T-helper 2 cell treated with Interferon-gamma antibody and Interleukin-4, amounts not matched to agents 100 ng/mL and 5 ng/mL, for 36 hours (primary cell): Measurements from ENCODE around the gene SLC34A3. TPM values are rescaled to one million over a fixed set of nuclear protein-coding genes. Genes with fewer than 3 reads are reported as not detected.
"Not testable (repeated sequence)": the region's sequence is repeated elsewhere in the genome, so short reads cannot be mapped to it uniquely, and the experiment has no call there.

Experiments used
- intact Hi-C: fragments of 100-400 bp; cut with micrococcal nuclease; formaldehyde crosslinking; loops from one replicate; pipeline ENCODE4 v1.15.1; 2023
- total RNA-seq: library from RNA; stranded (reverse); gene quantifications from 2 replicates; pipeline ENCODE4 v1.2.3, GENCODE V29; 2022

SLC34A3 gene
- total RNA-seq, 1 donor from 2014 or later, result not detected

- intact Hi-C loops, result loop anchor here (2.0 kb wide), 1 partner anchor 31 kb away; the partner anchor contains the start of gene RNF208
Measured at GRCh38 chr9:137253717-137254623, 23.3 kb downstream of the SLC34A3 start.

DNA sequence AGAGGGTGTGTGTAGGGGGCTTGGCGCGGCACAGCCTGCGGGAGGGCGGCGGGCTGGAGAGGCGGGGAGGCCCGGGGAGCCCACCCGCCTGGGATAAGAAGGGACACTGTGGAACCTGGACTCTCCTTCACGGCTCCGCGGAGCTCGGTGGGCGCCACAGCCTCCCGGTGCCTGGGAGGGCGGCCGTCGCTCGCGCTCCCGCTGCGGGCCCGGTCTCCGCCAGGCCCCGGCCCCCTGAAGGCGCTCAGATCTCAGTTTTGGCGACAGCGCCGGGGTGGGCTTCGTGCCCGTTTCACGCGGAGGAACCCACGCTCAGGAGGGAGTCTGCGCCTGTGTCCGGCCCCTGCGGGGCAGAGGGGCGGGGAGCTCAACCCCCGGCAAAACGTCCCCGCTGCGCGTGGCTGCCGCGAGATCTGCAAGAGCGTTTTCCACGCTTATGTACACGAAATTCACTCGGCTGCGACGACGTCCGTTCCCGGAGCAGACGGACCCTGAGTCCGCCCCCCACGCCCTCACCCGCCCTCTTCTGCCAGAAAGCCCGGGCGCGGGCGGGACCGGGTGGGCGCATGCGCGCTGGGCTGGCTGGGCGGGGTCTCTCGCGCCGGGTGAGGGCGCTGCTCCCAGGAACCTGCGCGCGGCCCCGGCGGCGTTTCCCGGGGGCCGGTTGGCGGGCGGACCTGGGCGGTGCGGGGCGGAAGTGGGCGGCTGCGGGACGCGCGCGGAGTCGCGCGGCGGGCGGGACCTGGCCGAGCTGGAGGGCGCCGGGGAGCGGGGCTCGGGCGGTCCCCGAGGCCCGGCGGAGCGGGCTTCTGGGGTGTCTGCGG is 24.1 kb downstream of the SLC34A3 start, which contains the start of gene NELFB:
NELFB (plus strand) TSS at position 704 of the 824 bp plus-strand sequence.
- intact Hi-C loops, result loop anchor here (1.0 to 2.0 kb wide), 2 partner anchors 14 to 32 kb away; partner anchors contain the start of genes RNF208 and TUBB4B

GRCh38 chr9:137255448-137256114 is 24.9 kb downstream of the SLC34A3 start:
- intact Hi-C loops, result loop anchor here (1.0 to 2.0 kb wide), 2 partner anchors 14 to 33 kb away; partner anchors contain the start of genes RNF208 and TUBB4B

DNA sequence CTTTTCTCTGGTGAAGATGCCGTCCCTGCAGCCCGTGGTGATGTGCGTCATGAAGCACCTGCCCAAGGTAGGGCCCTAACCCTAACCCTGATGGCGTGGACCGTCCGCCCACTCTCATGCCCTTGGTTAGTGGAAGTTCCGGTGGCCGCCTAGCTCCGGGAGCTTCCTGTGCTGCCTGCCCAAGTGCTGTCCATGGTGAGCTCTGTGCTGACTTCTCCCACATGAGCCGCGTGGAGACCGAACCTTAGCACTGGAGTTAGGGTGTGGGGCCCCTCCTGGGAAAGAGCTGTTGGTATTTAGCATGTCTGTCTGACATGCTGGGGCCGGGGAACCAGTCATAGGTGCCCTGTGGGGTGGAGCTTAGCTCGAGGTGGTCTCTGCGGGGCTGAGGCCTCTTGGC is 25.7 kb downstream of the SLC34A3 start:
- intact Hi-C loops, result no loop called here

- intact Hi-C loops, result no loop called here
Measured at GRCh38 chr9:137256856-137257255, 26.2 kb downstream of the SLC34A3 start.

- intact Hi-C loops, result not testable (repeated sequence)
Measured at GRCh38 chr9:137262173-137262908, 31.6 kb downstream of the SLC34A3 start.

- intact Hi-C loops, result no loop called here
Measured at GRCh38 chr9:137262909-137263285, 32.2 kb downstream of the SLC34A3 start.

- intact Hi-C loops, result no loop called here
Measured at GRCh38 chr9:137263506-137263905, 32.8 kb downstream of the SLC34A3 start.

GRCh38 chr9:137264067-137264466 is 33.4 kb downstream of the SLC34A3 start:
- intact Hi-C loops, result no loop called here

DNA sequence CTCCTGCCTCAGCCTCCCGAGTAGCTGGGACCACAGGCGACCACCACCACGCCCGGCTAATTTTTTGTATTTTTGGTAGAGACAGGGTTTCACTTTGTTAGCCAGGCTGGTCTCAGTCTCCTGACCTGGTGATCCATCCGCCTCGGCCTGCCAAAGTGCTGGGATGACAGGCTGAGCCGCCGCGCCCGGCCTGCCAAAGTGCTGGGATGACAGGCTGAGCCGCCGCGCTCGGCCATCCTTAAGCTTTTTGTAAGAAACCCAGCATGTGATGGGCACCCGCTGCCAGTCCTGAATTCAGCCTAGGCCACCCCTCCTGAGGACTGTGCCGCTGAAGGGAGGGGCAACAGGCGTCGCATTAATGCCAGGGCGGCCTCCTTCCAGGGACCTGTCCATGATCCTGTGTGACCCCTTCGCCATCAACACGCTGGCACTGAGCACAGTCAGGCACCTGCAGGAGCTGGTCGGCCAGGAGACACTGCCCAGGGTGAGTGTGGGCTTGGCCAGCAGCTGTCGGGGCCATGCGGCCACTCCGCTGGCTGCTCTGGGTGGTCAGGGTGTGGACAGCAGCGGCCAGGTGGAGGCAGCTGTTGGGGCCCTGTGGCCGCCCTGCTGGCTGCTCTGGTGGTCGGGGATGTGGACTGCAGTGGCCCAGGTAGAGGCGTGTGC is 34.9 kb downstream of the SLC34A3 start:
- intact Hi-C loops, result no loop called here

DNA sequence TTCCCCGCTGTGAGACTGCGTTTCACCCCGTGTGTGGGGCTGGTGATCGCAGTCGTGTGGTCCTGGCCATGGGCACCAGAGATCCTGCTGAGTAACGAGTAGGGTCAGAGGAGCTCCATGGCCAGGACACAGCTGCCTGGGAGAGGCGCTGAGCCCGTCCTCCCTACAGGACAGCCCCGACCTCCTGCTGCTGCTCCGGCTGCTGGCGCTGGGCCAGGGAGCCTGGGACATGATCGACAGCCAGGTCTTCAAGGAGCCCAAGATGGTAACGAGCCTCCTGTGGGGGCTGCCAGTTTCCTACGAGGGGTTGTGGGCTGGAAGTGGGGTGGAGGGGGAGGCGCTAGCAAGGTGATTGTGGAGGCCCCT is 35.4 kb downstream of the SLC34A3 start:
- intact Hi-C loops, result no loop called here

DNA sequence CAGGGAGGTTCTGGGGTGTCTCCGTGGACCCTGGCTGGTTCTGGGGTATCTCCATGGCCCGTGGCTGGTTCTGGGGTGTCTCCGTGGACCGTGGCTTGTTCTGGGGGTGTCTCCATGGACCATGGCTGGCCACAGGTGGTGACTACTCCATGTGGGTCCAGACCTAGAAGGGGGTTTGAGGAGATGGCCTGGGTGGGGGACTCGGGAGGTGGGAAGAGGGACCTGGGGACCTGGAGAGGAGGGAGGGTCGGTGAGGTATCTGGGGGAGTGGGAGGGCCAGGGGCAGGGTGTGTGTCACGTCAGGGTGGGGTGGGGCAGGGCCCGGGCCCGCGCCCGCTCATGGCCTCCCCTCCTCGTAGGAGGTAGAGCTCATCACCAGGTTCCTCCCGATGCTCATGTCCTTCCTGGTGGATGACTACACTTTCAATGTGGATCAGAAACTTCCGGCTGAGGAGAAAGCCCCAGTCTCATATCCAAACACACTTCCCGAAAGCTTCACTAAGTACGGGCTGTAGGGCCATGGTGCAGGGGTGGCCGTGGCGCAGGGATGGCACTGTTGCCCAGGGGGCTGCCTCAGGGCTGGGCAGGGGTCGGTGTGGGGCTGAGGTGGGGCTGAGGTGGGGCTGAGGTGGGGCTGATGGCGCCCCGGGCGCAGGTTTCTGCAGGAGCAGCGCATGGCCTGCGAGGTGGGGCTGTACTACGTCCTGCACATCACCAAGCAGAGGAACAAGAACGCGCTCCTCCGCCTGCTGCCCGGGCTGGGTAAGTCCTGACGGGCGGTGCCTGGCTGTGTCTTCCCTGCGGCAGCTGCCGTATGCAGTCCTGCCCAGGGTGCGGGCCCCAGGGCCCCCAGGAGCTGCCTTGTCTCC is 36.1 kb downstream of the SLC34A3 start:
- intact Hi-C loops, result no loop called here

GRCh38 chr9:137267933-137268355 is 37.2 kb downstream of the SLC34A3 start:
- intact Hi-C loops, result no loop called here

- intact Hi-C loops, result no loop called here
Measured at GRCh38 chr9:137268538-137269201, 38.0 kb downstream of the SLC34A3 start.

- intact Hi-C loops, result no loop called here
Measured at GRCh38 chr9:137269231-137269772, 38.6 kb downstream of the SLC34A3 start.

DNA sequence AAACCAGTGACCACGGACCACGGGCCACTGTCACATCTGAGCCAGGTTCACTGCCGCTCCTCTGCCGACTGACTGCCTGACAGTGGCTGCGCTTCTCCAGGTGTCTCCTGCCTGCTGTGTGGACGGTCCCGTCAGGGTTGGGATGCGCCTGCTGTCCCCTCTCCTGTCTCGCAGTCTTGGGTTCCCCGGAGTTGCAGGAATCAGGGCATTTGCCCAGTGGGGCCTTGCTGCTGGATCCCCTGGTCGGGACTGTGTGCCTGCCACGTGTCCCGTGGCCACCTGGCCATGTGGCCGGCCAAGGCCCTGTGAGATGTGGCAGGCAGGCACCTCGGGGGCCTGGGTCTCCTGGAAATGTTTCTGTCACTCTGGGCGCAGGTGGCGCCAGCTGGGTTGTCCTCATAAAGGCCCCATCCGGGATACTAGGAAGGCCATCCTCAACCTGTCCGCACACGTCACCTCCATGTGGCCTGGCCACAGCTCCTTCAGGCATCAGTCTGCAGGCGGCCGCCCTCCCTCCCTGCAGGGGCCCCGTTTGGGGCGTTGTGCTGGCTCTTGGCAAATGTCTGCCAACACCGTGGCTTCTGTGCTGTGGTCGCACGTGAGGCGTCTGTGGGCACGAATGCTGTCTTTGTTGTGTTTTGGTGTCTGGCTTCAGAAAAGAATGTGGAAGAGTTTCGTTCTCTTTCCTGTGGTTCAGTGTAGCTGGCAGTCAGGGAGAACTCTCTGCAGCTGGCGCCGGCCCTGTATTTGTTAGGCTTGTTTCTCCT is 40.4 kb downstream of the SLC34A3 start:
- intact Hi-C loops, result no loop called here

DNA sequence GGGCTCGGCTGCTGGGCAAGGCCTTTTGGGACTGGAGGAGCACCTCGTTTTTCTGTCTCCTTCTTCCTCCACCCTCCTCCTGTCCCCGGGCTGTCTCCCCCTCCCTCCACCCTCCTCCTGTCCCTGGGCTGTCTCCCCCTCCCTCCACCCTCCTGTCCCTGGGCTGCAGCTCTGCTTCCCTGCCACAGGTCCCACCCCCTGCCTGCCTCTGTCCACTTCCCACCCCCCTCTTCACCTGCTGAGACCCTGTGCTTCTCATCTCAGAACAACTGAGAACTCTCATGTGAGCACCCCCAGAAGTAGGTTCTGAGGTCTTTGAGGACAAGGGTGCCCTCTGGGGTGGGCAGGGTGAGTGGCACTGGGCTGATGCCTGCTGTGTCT is 41.0 kb downstream of the SLC34A3 start:
- intact Hi-C loops, result no loop called here
